A673 (cell line): ENCODE measurements around the gene NEU4. TPM values are rescaled to one million over a fixed set of nuclear protein-coding genes. Genes with fewer than 3 reads are reported as not detected.
A peak's percentile ranks its signal among the peaks of the same experiment; 100 is the strongest.

Source experiments
- BruUV-seq: library from RNA; stranded (reverse); fragments of 400-500 nt; replicated peaks from 2 replicates; lab custom pipeline; 2021; lab: Mats Ljungman, UMichigan
- CTCF ChIA-PET: fragments of 300-600 bp; sonication (Branson Sonifier 250); formaldehyde crosslinking; loops from one replicate; lab custom pipeline; 2022; ENCODE audit warnings: antibody characterized with exemption; lab: Charles Lee
- POLR2A ChIA-PET: fragments of 300-600 bp; sonication (Branson Sonifier 250); formaldehyde crosslinking; loops from one replicate; lab custom pipeline; 2022; ENCODE audit warnings: antibody characterized with exemption; ENCODE audit not compliant: low non-redundant PET; lab: Charles Lee
- DNase-seq: peaks from one replicate; pipeline ENCODE4 v3.0.0-alpha.2; 2015; ENCODE audit warnings: low spot score
- H3K27ac ChIP-seq: fragments of 200-600 bp; sonication (generic); 2 replicates; pipeline ENCODE4 v1.5.1; 2016; ENCODE audit warnings: mixed run types, low read depth, mild to moderate bottlenecking, mixed read lengths, antibody characterized with exemption, low read length; ENCODE audit not compliant: poor library complexity, severe bottlenecking
- H3K27me3 ChIP-seq: fragments of 200-600 bp; sonication (generic); replicated peaks from 2 replicates; pipeline ENCODE4 v1.6.1; 2017; ENCODE audit warnings: mixed run types, low read depth, mild to moderate bottlenecking, mixed read lengths, antibody characterized with exemption, low read length; ENCODE audit not compliant: insufficient read depth, poor library complexity
- H3K36me3 ChIP-seq: fragments of 200-600 bp; sonication (generic); 2 replicates; pipeline ENCODE4 v1.6.1; 2016; ENCODE audit warnings: mixed run types, mild to moderate bottlenecking, mixed read lengths, antibody characterized with exemption, low read length; ENCODE audit not compliant: insufficient read depth, poor library complexity, severe bottlenecking
- H3K4me1 ChIP-seq: fragments of 200-600 bp; sonication (generic); 2 replicates; pipeline ENCODE4 v1.6.1; 2017; ENCODE audit warnings: mixed run types, mild to moderate bottlenecking, mixed read lengths, antibody characterized with exemption, low read length; ENCODE audit not compliant: insufficient read depth, poor library complexity, severe bottlenecking
- H3K4me3 ChIP-seq: fragments of 200-600 bp; sonication (generic); 2 replicates; pipeline ENCODE4 v1.5.1; 2016; ENCODE audit warnings: low read depth, mixed run types, mild to moderate bottlenecking, mixed read lengths, low read length; ENCODE audit not compliant: poor library complexity, severe bottlenecking
- H3K9me3 ChIP-seq: fragments of 200-600 bp; sonication (generic); 2 replicates; pipeline ENCODE4 v1.6.1; 2016; ENCODE audit warnings: mixed run types, low read depth, mild to moderate bottlenecking, mixed read lengths, antibody characterized with exemption, low read length; ENCODE audit not compliant: poor library complexity, severe bottlenecking
- EZH2 ChIP-seq: fragments of 200-600 bp; sonication (generic); IDR thresholded peaks from 2 replicates; pipeline ENCODE4 v1.6.1; 2017; ENCODE audit warnings: borderline replicate concordance, low read depth, mild to moderate bottlenecking, mixed read lengths, antibody characterized with exemption, low read length; ENCODE audit not compliant: poor library complexity, severe bottlenecking
- intact Hi-C: fragments of 100-400 bp; cut with micrococcal nuclease; formaldehyde crosslinking; loops from one replicate; pipeline ENCODE4 v1.10.0; 2022; ENCODE audit not compliant: unreplicated experiment
- total RNA-seq: library from RNA; stranded (reverse); gene quantifications from 2 replicates; pipeline ENCODE4 v1.2.3, GENCODE V29; 2021
- TF ChIP-seq, protein P1 (sequence below): fragments of 300-800, 200-600 bp; sonication (generic); conservative IDR thresholded peaks from 2 replicates; pipeline ENCODE4 v1.5.1; 2017; ENCODE audit warnings: low read depth, mild to moderate bottlenecking, antibody characterized with exemption, low read length, moderate library complexity, mixed read lengths

The NEU4 gene
- total RNA-seq, 1 experiment from 2014 or later = 48.4 TPM

DNA sequence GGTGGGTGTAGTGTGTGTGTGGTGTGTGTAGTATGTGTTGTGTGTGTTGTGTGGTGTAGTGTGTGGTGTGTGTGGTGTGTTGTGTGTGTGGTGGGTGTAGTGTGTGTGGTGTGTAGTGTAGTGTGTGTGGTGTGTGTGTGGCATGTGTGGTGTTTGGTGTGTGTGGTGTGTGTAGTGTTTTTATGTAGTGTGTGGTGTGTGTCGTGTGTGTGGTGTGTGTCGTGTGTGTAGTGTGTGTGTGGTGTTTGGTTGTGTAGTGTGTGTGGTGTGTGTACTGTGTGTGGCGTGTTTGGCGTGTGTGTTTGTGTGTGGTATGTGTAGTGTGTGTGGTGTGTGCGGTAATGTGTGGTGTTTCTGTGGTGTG, 55.8 kb downstream of the NEU4 start:
- ChIA-PET CTCF (no interaction called here), POLR2A (no interaction called here)
- no peaks in the 10 kb centered on the region for H3K36me3 ChIP-seq
- intact Hi-C loops = loop anchor here (5.0 kb wide), 1 partner anchor 53 kb away; no protein-coding TSS in a partner anchor
- peaks cover 27% of the 10 kb centered on the region for H3K4me1 ChIP-seq
- TF ChIP-seq, protein P1, sequence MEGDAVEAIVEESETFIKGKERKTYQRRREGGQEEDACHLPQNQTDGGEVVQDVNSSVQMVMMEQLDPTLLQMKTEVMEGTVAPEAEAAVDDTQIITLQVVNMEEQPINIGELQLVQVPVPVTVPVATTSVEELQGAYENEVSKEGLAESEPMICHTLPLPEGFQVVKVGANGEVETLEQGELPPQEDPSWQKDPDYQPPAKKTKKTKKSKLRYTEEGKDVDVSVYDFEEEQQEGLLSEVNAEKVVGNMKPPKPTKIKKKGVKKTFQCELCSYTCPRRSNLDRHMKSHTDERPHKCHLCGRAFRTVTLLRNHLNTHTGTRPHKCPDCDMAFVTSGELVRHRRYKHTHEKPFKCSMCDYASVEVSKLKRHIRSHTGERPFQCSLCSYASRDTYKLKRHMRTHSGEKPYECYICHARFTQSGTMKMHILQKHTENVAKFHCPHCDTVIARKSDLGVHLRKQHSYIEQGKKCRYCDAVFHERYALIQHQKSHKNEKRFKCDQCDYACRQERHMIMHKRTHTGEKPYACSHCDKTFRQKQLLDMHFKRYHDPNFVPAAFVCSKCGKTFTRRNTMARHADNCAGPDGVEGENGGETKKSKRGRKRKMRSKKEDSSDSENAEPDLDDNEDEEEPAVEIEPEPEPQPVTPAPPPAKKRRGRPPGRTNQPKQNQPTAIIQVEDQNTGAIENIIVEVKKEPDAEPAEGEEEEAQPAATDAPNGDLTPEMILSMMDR = no peak
- no peak for TF ChIP-seq EZH2
- no peaks in the 10 kb centered on the region for H3K9me3 ChIP-seq
- no peak overlapping the region for H3K4me3 ChIP-seq
- H3K27ac ChIP-seq = no peak overlapping the region
- no TSS peak for BruUV-seq
- no peaks in the 10 kb centered on the region for H3K27me3 ChIP-seq
- DNase-seq = no peak

DNA sequence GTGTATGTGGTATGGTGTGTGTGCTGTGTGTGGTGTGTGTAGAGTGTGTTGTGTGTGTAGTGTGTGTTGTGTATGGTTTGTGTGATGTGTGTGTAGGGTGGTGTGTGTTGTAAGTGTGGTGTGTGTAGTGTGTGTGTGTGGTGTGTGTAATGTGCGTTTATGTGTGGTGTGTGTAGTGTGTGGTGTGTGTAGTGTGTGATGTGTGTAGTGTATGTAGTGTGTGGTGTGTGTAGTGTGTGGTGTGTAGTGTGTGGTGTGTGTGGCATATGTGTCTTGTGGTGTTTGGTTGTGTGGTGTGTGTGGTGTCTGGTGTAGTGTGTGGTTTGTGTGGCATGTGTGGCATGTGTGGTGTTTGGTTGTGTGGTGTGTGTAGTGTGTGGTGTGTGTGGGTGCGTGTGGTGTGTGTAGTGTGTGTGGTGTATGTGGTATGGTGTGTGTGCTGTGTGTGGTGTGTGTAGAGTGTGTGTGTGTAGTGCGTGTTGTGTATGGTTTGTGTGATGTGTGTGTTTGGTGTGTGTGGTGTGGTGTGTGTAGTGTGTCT, 56.5 kb downstream of the NEU4 start:
- ChIA-PET POLR2A (no interaction called here), CTCF (no interaction called here)
- Histone ChIP-seq H3K4me3 (no peak overlapping the region), H3K36me3 (no peaks in the 10 kb centered on the region), H3K4me1 (peaks cover 21% of the 10 kb centered on the region), H3K9me3 (no peaks in the 10 kb centered on the region), H3K27me3 (no peaks in the 10 kb centered on the region), H3K27ac (no peak overlapping the region)
- TF ChIP-seq, protein P1 = no peak
- TF ChIP-seq EZH2 = no peak
- no peak for DNase-seq
- intact Hi-C loops = no loop called here
- no TSS peak for BruUV-seq

DNA sequence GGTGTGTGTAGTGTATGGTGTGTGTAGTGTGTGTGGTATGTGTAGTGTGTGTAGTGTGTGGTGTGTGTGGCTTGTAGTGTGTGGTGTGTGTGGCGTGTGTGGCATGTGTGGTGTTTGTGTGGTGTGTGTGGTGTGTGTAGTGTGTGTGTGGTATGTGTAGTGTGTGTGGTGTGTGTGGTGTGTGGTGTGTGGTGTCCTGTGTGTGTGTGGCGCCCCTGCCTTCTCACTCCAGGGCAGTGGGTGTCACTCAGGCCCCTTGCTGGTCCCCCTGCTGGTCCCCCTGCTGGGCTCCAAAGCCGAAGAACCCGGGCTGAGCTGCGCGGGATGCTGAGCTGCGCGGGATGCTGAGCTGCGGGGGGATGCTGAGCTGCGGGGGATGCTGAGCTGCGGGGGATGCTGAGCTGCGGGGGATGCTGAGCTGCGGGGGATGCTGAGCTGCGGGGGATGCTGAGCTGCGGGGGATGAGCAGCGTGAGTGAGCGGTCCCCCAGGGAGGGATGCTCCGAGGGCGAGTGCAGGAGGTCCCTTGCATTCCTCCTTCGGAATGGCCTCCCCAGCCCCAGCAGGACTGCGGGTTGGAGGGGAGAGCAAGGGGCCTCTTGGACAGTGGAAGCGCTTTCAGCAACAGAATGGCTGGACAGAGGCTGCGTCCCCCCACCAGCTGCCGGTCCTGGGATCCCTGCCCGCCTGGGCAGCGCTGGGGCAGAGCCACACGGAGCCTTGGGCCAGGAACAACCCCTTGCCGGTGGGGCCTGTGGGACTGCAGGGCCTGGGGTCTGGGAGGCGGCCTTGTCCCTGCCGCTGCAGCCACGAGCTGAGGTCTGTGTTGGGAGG, 57.2 kb downstream of the NEU4 start:
- no TSS peak for BruUV-seq
- no peak overlapping the region for H3K27ac ChIP-seq
- H3K4me1 ChIP-seq = peaks cover 17% of the 10 kb centered on the region
- intact Hi-C loops = no loop called here
- H3K9me3 ChIP-seq = no peaks in the 10 kb centered on the region
- ChIA-PET CTCF (no interaction called here), POLR2A (no interaction called here)
- H3K27me3 ChIP-seq = no peaks in the 10 kb centered on the region
- H3K4me3 ChIP-seq = no peak overlapping the region
- no peak for TF ChIP-seq EZH2
- TF ChIP-seq, protein P1 = no peak
- no peaks in the 10 kb centered on the region for H3K36me3 ChIP-seq
- DNase-seq = peak; percentile 54

Other genes starting within 250 kb of the NEU4 start
- 82.0 and 84.9 TPM in 2 replicates for gene THAP4, start 172.0 kb upstream of the NEU4 start, total RNA-seq
- 102 and 122 TPM in 2 replicates for gene ATG4B, start 171.5 kb upstream of the NEU4 start, total RNA-seq
- gene DTYMK, start 122.4 kb upstream of the NEU4 start, total RNA-seq = 139 TPM in 2 replicates
- gene ING5, start 107.2 kb upstream of the NEU4 start, total RNA-seq = 70.3 and 75.5 TPM in 2 replicates
- 30.7 and 44.3 TPM in 2 replicates for gene D2HGDH, start 74.6 kb upstream of the NEU4 start, total RNA-seq
- gene GAL3ST2, start 32.4 kb upstream of the NEU4 start, total RNA-seq = 5.0 and 5.3 TPM in 2 replicates
- 0.34 and 0.35 TPM in 2 replicates for gene PDCD1, start 49.7 kb downstream of the NEU4 start, total RNA-seq
- 0.20 TPM in 1 of 2 replicates, not detected in the other for gene RTP5, start 60.5 kb downstream of the NEU4 start, total RNA-seq